Measurements from ENCODE around the gene JUNB. TPM values are rescaled to one million over a fixed set of nuclear protein-coding genes. Genes with fewer than 3 reads are reported as not detected.

Gene JUNB
- total and polyA plus RNA-seq, 2 of the 13 experiments (the other 11 are each of a cell fraction or from before 2014, with no cell fraction given): 7.7 to 8.2 TPM

- TF ChIP-seq ARID4A (CRISPR knock-in tag; IDR thresholded peaks at IDR 0.05; ENCODE audit: borderline replicate concordance) (peak; percentile 42; the same call in 1 of the 2 replicates), TFAP4 (IDR thresholded peaks at IDR 0.05; ENCODE audit: borderline replicate concordance, low read depth) (peak; percentile 73; the same call in 1 of the 2 replicates), ZNF589 (CRISPR knock-in tag; conservative IDR thresholded peaks at IDR 0.05) (no peak), ISL2 (CRISPR knock-in tag; IDR thresholded peaks at IDR 0.05) (0 out of 2 replicates have a peak, but pooled peaks have one; percentile 21), PAXIP1 (CRISPR knock-in tag; conservative IDR thresholded peaks at IDR 0.05) (peak; percentile 46), ZNF792 (CRISPR knock-in tag; IDR thresholded peaks at IDR 0.05) (peak; percentile 49; the same call in 1 of the 2 replicates), MED1 (CRISPR knock-in tag; IDR thresholded peaks at IDR 0.05) (peak; percentile 36; the same call in 1 of the 2 replicates), NR2F6 (IDR thresholded peaks at IDR 0.05) (peak; percentile 40; the same call in 1 of the 2 replicates), NR2F6 (CRISPR knock-in tag; IDR thresholded peaks at IDR 0.05) (0 out of 2 replicates have a peak, but pooled peaks have one; percentile 19), SP5 (CRISPR knock-in tag; IDR thresholded peaks at IDR 0.05; ENCODE audit: borderline replicate concordance, low read depth) (0 out of 2 replicates have a peak, but pooled peaks have one; percentile 24), ZMYM2 (CRISPR knock-in tag; IDR thresholded peaks at IDR 0.05) (no peak), HOXA5 (CRISPR knock-in tag; IDR thresholded peaks at IDR 0.05) (no peak), BCL3 (CRISPR knock-in tag; IDR thresholded peaks at IDR 0.05) (0 out of 2 replicates have a peak, but pooled peaks have one; percentile 33), ZIK1 (CRISPR knock-in tag; IDR thresholded peaks at IDR 0.05; ENCODE audit: borderline replicate concordance, low read depth) (no peak), ZFP1 (CRISPR knock-in tag; IDR thresholded peaks at IDR 0.05) (no peak), PHF21A (CRISPR knock-in tag; IDR thresholded peaks at IDR 0.05) (peak; percentile 55; the same call in 1 of the 2 replicates), MTA1 (CRISPR knock-in tag; IDR thresholded peaks at IDR 0.05; ENCODE audit: borderline replicate concordance) (peak; percentile 10; the same call in 1 of the 2 replicates), ZFX (CRISPR knock-in tag; IDR thresholded peaks at IDR 0.05; ENCODE audit: low read depth) (peak; percentile 71), HNRNPL (IDR thresholded peaks at IDR 0.05; ENCODE audit: low read depth, low read length) (peak; percentile 97), ZNF883 (CRISPR knock-in tag; IDR thresholded peaks at IDR 0.05; ENCODE audit: not compliant biosample characterization) (peak; percentile 57), ELF4 (CRISPR knock-in tag; IDR thresholded peaks at IDR 0.05; ENCODE audit: borderline replicate concordance) (no peak), NFYB (CRISPR knock-in tag; IDR thresholded peaks at IDR 0.05) (no peak)
Measured at GRCh38 chr19:12788682-12789097, 2.6 kb upstream of the JUNB start (continued).

Measured in HepG2 (cell line).